SK-N-SH treated with all-trans-retinoic acid at 6 μM for 48 hours (cell line): ENCODE data around the gene ATP8A2.

Experiments used
- BACH2 ChIP-seq: fragments of 250-450 bp; sonication (Bioruptor Pico); IDR thresholded peaks from 2 replicates; pipeline ENCODE4 v1.9.0; 2021; ENCODE audit warnings: mild to moderate bottlenecking, borderline replicate concordance
- CSDC2 ChIP-seq: fragments of 250-450 bp; sonication (Bioruptor Pico); IDR thresholded peaks from 2 replicates; pipeline ENCODE4 v1.5.0; 2020; ENCODE audit warnings: mild to moderate bottlenecking, moderate library complexity
- ESRRG ChIP-seq: fragments of 250-450 bp; sonication (Bioruptor Pico); IDR thresholded peaks from 2 replicates; pipeline ENCODE4 v1.6.1; 2021; ENCODE audit warnings: mild to moderate bottlenecking
- GLIS3 ChIP-seq: fragments of 250-450 bp; sonication (Bioruptor Pico); IDR thresholded peaks from 2 replicates; pipeline ENCODE4 v1.5.0; 2020; ENCODE audit warnings: mild to moderate bottlenecking, moderate library complexity
- PPARA ChIP-seq: fragments of 250-450 bp; sonication (Bioruptor Pico); IDR thresholded peaks from 2 replicates; pipeline ENCODE4 v1.5.0; 2020; ENCODE audit warnings: mild to moderate bottlenecking, borderline replicate concordance
- RARB ChIP-seq: fragments of 250-450 bp; sonication (Bioruptor Pico); IDR thresholded peaks from 2 replicates; pipeline ENCODE4 v1.8.0; 2021; ENCODE audit warnings: mild to moderate bottlenecking, moderate library complexity
- ZC3H10 ChIP-seq: fragments of 250-450 bp; sonication (Bioruptor Pico); IDR thresholded peaks from 2 replicates; pipeline ENCODE4 v1.5.1; 2021; ENCODE audit warnings: mild to moderate bottlenecking, moderate library complexity
- ZFP30 ChIP-seq: fragments of 450-650 bp; formaldehyde crosslinking; IDR thresholded peaks from 2 replicates; pipeline ENCODE4 v1.5.0; 2022; ENCODE audit warnings: mild to moderate bottlenecking, moderate library complexity
- ZNF70 ChIP-seq: fragments of 450-650 bp; formaldehyde crosslinking; IDR thresholded peaks from 2 replicates; pipeline ENCODE4 v1.5.0; 2020; ENCODE audit warnings: mild to moderate bottlenecking, moderate library complexity
- TF ChIP-seq, protein P1 (sequence below): fragments of 250-450 bp; sonication (Bioruptor Pico); IDR thresholded peaks from 2 replicates; pipeline ENCODE4 v1.5.1; 2020; ENCODE audit warnings: low read depth, mild to moderate bottlenecking, moderate library complexity
- TF ChIP-seq, protein P2 (sequence below): fragments of 250-450 bp; sonication (Bioruptor Pico); IDR thresholded peaks from 2 replicates; pipeline ENCODE4 v1.8.0; 2020; ENCODE audit warnings: mild to moderate bottlenecking, moderate library complexity, borderline replicate concordance

DNA sequence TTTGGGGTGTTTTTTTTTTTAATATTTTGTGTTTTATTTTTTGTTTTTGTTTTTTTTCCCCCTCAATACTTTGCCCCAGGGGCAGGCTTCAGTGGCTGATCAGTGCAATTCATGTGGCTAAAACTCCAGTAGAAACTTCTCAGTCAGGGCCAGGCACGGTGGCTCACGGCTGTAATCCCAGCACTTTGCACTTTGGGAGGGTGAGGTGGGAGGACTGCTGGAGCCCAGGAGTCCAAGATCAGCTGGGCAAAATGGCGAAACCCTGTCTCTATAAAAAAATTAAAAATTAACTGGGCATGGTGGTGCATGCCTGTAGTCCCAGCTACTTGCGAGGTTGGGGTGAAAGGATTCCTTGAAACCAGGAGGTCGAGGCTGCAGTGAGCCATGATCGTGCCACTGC is 17.4 kb upstream of the ATP8A2 start:
- no peak for TF ChIP-seq PPARA
- TF ChIP-seq CSDC2 (CRISPR knock-in tag) = no peak
- no peak for TF ChIP-seq ZNF70 (CRISPR knock-in tag)
- no peak for TF ChIP-seq GLIS3
- TF ChIP-seq BACH2 (CRISPR knock-in tag) = no peak
- TF ChIP-seq, protein P1, sequence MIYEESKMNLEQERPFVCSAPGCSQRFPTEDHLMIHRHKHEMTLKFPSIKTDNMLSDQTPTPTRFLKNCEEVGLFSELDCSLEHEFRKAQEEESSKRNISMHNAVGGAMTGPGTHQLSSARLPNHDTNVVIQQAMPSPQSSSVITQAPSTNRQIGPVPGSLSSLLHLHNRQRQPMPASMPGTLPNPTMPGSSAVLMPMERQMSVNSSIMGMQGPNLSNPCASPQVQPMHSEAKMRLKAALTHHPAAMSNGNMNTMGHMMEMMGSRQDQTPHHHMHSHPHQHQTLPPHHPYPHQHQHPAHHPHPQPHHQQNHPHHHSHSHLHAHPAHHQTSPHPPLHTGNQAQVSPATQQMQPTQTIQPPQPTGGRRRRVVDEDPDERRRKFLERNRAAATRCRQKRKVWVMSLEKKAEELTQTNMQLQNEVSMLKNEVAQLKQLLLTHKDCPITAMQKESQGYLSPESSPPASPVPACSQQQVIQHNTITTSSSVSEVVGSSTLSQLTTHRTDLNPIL (CRISPR knock-in tag) = no peak
- no peak for TF ChIP-seq ZFP30 (CRISPR knock-in tag)
- no peak for TF ChIP-seq ZC3H10 (CRISPR knock-in tag)
- no peak for TF ChIP-seq RARB (CRISPR knock-in tag)
- TF ChIP-seq, protein P2, sequence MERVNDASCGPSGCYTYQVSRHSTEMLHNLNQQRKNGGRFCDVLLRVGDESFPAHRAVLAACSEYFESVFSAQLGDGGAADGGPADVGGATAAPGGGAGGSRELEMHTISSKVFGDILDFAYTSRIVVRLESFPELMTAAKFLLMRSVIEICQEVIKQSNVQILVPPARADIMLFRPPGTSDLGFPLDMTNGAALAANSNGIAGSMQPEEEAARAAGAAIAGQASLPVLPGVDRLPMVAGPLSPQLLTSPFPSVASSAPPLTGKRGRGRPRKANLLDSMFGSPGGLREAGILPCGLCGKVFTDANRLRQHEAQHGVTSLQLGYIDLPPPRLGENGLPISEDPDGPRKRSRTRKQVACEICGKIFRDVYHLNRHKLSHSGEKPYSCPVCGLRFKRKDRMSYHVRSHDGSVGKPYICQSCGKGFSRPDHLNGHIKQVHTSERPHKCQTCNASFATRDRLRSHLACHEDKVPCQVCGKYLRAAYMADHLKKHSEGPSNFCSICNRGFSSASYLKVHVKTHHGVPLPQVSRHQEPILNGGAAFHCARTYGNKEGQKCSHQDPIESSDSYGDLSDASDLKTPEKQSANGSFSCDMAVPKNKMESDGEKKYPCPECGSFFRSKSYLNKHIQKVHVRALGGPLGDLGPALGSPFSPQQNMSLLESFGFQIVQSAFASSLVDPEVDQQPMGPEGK (CRISPR knock-in tag) = no peak
- no peak for TF ChIP-seq ESRRG (CRISPR knock-in tag)
